Activated CD8-positive, alpha-beta memory T cell treated with anti-CD3 and anti-CD28 coated beads, Interleukin-2, amount 50 U/mL, for 4 hours (primary cell): Measurements from ENCODE around the gene PITRM1.

Source experiments
- DNase-seq: peaks from one replicate; pipeline ENCODE4 v3.0.0-alpha.2; 2020

PITRM1 gene

GRCh38 chr10:3099291-3100092 is 73.1 kb downstream of the PITRM1 start:
- DNase-seq = no peak

- DNase-seq = no peak
These were observed 73.9 kb downstream of the PITRM1 start for GRCh38 chr10:3098689-3099088.

DNA sequence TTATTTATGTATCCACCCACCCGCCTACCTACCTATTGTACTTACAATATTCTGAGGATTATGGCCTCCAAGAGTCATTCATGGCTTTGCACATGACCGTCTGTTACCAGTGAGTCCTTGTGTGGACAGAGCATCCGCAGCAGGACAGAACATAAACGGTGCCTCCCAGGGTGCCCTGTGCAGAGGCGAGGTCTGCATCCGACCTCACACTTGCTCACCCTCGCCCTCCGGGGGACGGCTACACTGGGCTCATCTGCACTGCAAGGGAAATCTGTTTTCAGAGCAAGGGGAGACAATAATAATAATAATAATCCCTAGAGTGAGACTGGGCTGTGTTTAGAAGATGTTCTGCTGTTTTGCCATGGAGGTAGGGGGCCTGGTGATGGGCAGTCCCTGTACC is 75.4 kb downstream of the PITRM1 start:
- no peak for DNase-seq

DNA sequence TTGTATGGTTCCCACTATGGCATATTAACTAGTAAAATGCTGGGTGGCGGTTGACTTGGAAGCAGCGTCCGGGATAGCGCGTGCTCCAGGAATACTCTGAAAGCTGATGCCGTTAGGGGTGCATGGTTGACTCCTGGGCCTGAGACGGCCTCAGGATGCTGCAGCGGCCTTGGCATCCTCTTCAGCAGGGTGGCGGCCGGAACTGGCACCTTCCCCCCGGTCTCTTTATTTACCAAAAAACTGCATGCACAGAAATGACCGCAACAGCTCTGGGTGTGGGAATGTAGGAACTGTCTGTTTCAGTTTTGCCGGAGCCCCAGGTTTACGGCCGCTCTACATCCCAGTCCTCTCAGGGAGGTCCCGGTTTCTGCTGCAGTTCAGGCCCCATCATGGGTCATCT is 76.4 kb downstream of the PITRM1 start:
- DNase-seq = no peak

DNA sequence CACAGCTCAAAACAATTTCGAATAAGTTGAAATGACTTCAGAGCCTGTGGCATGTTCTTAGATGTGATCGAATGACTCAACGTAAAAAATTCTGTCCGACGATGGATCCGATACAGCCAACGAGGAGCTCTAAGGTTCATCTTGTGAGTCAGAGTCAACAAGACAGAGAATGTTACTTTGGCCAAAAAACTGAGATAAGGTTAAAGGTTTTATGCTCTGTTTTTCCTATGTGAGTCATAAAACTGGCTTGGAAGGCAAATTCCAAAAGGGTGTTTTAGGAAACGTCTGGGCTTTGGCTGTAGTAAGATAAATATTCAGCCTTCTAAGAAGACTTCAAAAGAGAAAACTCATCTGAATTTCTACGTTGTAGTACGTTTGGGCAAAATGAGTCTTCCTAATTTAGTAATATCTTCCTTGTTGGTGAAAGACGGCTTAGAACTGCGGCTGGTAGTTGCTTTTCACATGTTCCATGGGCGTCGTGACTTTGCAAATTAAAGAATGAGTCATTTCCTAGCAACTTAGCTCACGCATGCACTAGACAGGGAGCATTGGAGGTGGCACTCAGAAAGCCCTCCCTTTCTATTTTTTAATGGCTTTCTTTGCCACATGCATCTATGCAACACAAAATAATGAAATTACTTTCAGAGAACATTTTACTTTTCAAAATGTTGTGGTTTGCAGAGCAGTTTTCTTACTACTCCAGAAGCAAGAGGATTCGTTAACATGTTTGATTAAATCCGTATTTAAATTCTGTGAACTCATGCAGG is 77.0 kb downstream of the PITRM1 start:
- peak; percentile 42 for DNase-seq

- DNase-seq = no peak
These were observed 78.0 kb downstream of the PITRM1 start for GRCh38 chr10:3094609-3095036.

GRCh38 chr10:3093996-3094395 is 78.6 kb downstream of the PITRM1 start:
- DNase-seq = no peak

- no peak for DNase-seq
These were observed 80.7 kb downstream of the PITRM1 start for GRCh38 chr10:3091921-3092320.

DNA sequence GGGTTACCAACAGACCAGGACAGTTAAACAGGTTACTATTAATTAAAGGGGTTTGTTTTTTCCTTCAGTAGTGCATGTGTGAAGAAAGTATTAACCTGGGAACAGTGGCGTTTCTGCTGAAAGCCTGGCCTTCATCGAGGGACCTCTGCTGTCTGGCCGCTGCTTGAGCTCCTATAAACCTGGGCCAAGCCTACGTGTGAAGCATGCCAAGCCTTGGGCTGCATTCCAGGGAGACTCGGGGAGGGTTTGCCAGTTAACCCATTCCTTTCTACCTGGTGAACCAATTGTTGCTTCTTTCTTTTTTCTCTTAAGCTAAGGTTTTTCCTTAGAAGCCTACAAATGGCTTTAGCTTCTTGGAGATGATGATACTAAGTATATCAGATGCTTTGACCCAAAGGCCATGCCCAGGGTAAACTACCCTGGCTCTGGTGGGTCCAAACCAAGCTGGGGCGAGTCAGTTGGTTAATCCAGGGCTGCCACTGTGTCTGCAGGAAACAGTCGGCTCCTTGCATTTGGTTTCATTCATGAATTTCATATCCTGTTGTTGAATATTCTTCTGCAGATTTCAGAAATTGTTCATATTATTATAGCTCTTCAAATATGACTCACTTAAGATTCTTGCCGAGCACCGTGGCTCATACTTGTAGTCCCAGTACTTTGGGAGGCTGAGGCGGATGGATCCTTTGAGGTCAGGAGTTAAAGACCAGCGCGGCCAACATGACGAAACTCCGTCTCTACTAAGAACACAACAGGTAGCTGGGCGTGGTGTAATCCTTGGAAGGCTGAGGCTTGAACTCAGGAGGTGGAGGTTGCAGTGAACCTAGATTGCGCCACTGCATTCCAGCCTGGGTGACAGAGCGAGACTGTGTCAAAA is 81.4 kb downstream of the PITRM1 start:
- DNase-seq = no peak

DNA sequence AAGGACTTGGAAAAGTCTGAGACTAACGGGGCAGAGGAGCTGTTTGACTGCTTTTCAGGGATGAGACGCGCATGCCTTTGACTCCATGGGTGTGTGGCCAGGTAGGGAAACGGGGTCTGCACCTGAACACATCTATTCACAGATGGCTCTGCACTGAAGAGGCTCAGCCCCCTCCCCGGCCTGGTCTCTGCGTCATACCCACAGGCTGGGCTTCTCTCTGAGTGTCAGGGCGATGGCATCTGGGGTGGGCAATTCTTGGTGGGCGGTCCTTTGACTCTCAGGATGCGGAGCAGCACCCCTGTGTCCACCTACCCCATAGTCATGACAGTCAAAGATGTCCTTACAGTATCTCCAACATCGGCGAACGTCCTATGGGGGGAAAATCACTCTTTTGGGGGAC is 82.2 kb downstream of the PITRM1 start:
- DNase-seq = no peak
